Measurements from ENCODE around the gene SUN3. TPM values are rescaled to one million over a fixed set of nuclear protein-coding genes. Genes with fewer than 3 reads are reported as not detected.

The SUN3 gene
- total RNA-seq, 1 experiment from 2014 or later: not detected

GRCh38 chr7:47973739-47974138 is 55.2 kb downstream of the SUN3 start (continued):
- no peak for TF ChIP-seq MAX (CRISPR knock-in tag; IDR thresholded peaks at IDR 0.05)
- no peak for TF ChIP-seq TEAD1 (CRISPR knock-in tag; IDR thresholded peaks at IDR 0.05)
- no peak for TF ChIP-seq STAT6 (CRISPR knock-in tag; conservative IDR thresholded peaks at IDR 0.05; ENCODE audit: low read depth)

GRCh38 chr7:47970761-47971160 is 58.1 kb downstream of the SUN3 start:
- Mint-ChIP-seq H3K4me1 (peaks cover 17% of the 10 kb centered on the region), H3K27ac (no peak overlapping the region), H3K9me3 (no peaks in the 10 kb centered on the region), H3K27me3 (ENCODE audit: low read depth) (no peaks in the 10 kb centered on the region), H3K36me3 (peaks cover 85% of the 10 kb centered on the region), H3K4me3 (no peak overlapping the region)
- ATAC-seq (no peak), DNase-seq (ENCODE audit: low spot score) (no peak)
- CTCF ChIA-PET: no interaction called here
- POLR2A ChIA-PET: interaction anchor here (0.6 kb wide), 1 partner anchor 1869 kb away, joined by 3 read pairs; no protein-coding TSS in a partner anchor
- TF ChIP-seq ARID4B (CRISPR knock-in tag; IDR thresholded peaks at IDR 0.05; ENCODE audit: borderline replicate concordance) (no peak), ATF1 (CRISPR knock-in tag; IDR thresholded peaks at IDR 0.05) (no peak), FOXK1 (CRISPR knock-in tag; IDR thresholded peaks at IDR 0.05) (no peak), ATF3 (CRISPR knock-in tag; conservative IDR thresholded peaks at IDR 0.05) (no peak), AR (CRISPR knock-in tag; IDR thresholded peaks at IDR 0.05) (no peak), ATF2 (CRISPR knock-in tag; IDR thresholded peaks at IDR 0.05; ENCODE audit: borderline replicate concordance, low read depth) (no peak), E2F5 (CRISPR knock-in tag; IDR thresholded peaks at IDR 0.05) (no peak), CDX4 (CRISPR knock-in tag; IDR thresholded peaks at IDR 0.05; ENCODE audit: borderline replicate concordance) (no peak), ZMAT4 (CRISPR knock-in tag; IDR thresholded peaks at IDR 0.05) (no peak), MYBL2 (CRISPR knock-in tag; IDR thresholded peaks at IDR 0.05) (no peak), TEAD1 (CRISPR knock-in tag; IDR thresholded peaks at IDR 0.05) (no peak), GTF2I (CRISPR knock-in tag; conservative IDR thresholded peaks at IDR 0.05) (no peak)
